K562 (cell line): Measurements from ENCODE around the gene MCC. TPM values are rescaled to one million over a fixed set of nuclear protein-coding genes. Genes with fewer than 3 reads are reported as not detected.

ENCODE experiments used
- ATF2 ChIP-seq: sonication (generic); formaldehyde crosslinking; IDR thresholded peaks from 2 replicates; pipeline ENCODE4 v1.8.1; 2022; ENCODE audit warnings: missing genetic modification reagents
- ATF7 ChIP-seq: fragments of 450-650 bp; IDR thresholded peaks from 2 replicates; pipeline ENCODE4 v1.7.1; 2014; ENCODE audit warnings: mild to moderate bottlenecking, moderate library complexity
- CBX3 ChIP-seq, 2 experiments: IDR thresholded peaks; 1 replicate in 1 of 2; 2 replicates in 1 of 2; pipeline ENCODE4 v1.6.1; 2012; ENCODE audit warnings: inconsistent platforms in 2 of 2, low read length in 2 of 2, borderline replicate concordance in 1 of 2, control low read depth in 1 of 2
- COPS2 ChIP-seq: fragments of 450-650 bp; conservative IDR thresholded peaks from 2 replicates; pipeline ENCODE4 v1.6.1; 2016; ENCODE audit warnings: mild to moderate bottlenecking, moderate library complexity
- DPF2 ChIP-seq: fragments of 450-650 bp; IDR thresholded peaks from 2 replicates; pipeline ENCODE4 v1.6.1; 2016
- ETS1 ChIP-seq: conservative IDR thresholded peaks from 2 replicates; pipeline ENCODE4 v1.6.1; 2011; ENCODE audit warnings: low read depth, mild to moderate bottlenecking, low read length; ENCODE audit not compliant: control insufficient read depth
- GTF2A2 ChIP-seq: IDR thresholded peaks from 2 replicates; pipeline ENCODE4 v1.6.1; 2016; ENCODE audit warnings: mild to moderate bottlenecking, missing genetic modification characterization, missing compliant biosample characterization
- NCOA2 ChIP-seq, 2 experiments: fragments of 450-650 bp; IDR thresholded peaks; 2 replicates each; pipeline ENCODE4 v1.6.1; 2018; ENCODE audit warnings: mild to moderate bottlenecking in 2 of 2, moderate library complexity in 1 of 2; ENCODE audit not compliant: partially characterized antibody in 2 of 2
- PHF21A ChIP-seq: fragments of 450-650 bp; IDR thresholded peaks from 2 replicates; pipeline ENCODE4 v1.6.1; 2017; ENCODE audit warnings: low read depth, borderline replicate concordance
- PYGO2 ChIP-seq: fragments of 450-650 bp; IDR thresholded peaks from 2 replicates; pipeline ENCODE4 v1.6.1; 2016; ENCODE audit warnings: mild to moderate bottlenecking, missing genetic modification characterization, moderate library complexity, missing compliant biosample characterization
- RB1 ChIP-seq: fragments of 450-650 bp; IDR thresholded peaks from 2 replicates; pipeline ENCODE4 v1.6.1; 2017; ENCODE audit warnings: low read depth, mild to moderate bottlenecking
- SMAD3 ChIP-seq: fragments of 450-650 bp; formaldehyde crosslinking; conservative IDR thresholded peaks from 2 replicates; pipeline ENCODE4 v1.4.0; 2020; ENCODE audit warnings: mild to moderate bottlenecking
- TAF1 ChIP-seq: IDR thresholded peaks from 2 replicates; pipeline ENCODE4 v1.6.1; 2011; ENCODE audit warnings: mild to moderate bottlenecking, low read length, moderate library complexity; ENCODE audit not compliant: insufficient read depth, control insufficient read depth, severe bottlenecking; ENCODE audit errors: extremely low read depth
- TFE3 ChIP-seq: fragments of 450-650 bp; formaldehyde crosslinking; IDR thresholded peaks from 2 replicates; pipeline ENCODE4 v1.4.0; 2020; ENCODE audit warnings: mild to moderate bottlenecking, mixed read lengths
- TRIM25 ChIP-seq: fragments of 450-650 bp; IDR thresholded peaks from 2 replicates; pipeline ENCODE4 v1.7.0; 2016; ENCODE audit warnings: borderline replicate concordance
- ZEB2 ChIP-seq: fragments of 450-650 bp; IDR thresholded peaks from 2 replicates; pipeline ENCODE4 v1.6.1; 2016
- ZFPM2 ChIP-seq: fragments of 250-450 bp; sonication (Bioruptor Pico); IDR thresholded peaks from 2 replicates; pipeline ENCODE4 v1.5.1; 2022; ENCODE audit warnings: mild to moderate bottlenecking
- ZNF224 ChIP-seq: sonication (generic); formaldehyde crosslinking; IDR thresholded peaks from 2 replicates; pipeline ENCODE4 v1.8.0; 2022; ENCODE audit warnings: mild to moderate bottlenecking, missing genetic modification reagents
- ZNF57 ChIP-seq: fragments of 450-650 bp; formaldehyde crosslinking; IDR thresholded peaks from 2 replicates; pipeline ENCODE4 v1.4.0; 2020; ENCODE audit warnings: mild to moderate bottlenecking, moderate library complexity
- ZNF764 ChIP-seq: fragments of 250-450 bp; sonication (Bioruptor Pico); IDR thresholded peaks from 2 replicates; pipeline ENCODE4 v1.4.0; 2020; ENCODE audit warnings: low read depth, mild to moderate bottlenecking, moderate library complexity
- polyA plus RNA-seq, 8 experiments: library from polyadenylated mRNA; depleted of rRNA in 4 of 8; stranded (reverse) in 5 of 8; unstranded in 3 of 8; fragments of >200 nt; fragmentation: Nextera tagmentation in 2 of 8; fragmentation: Illumina TruSeq in 1 of 8; extraction: Ambion mirVana in 2 of 8; extraction: Trizol in 1 of 8; gene quantifications; 2 replicates each; pipeline versions ENCODE4 v1.2.1 to v1.2.3, GENCODE V29; 2011 to 2014; ENCODE audit warnings: inconsistent platforms in 1 of 8, missing spikeins in 1 of 8
- total RNA-seq, 7 experiments: library from RNA; depleted of rRNA in 6 of 7; stranded (reverse); fragments of >200 nt in 6 of 7; fragmentation: Illumina TruSeq in 2 of 7; extraction: Trizol in 2 of 7; gene quantifications; 2 replicates each; pipeline versions ENCODE4 v1.2.1 to v1.2.3, GENCODE V29; 2011 to 2021; ENCODE audit warnings: low replicate concordance in 1 of 7

MCC gene
- total and polyA plus RNA-seq, 9 of the 15 experiments (the other 6 are each of a cell fraction or from before 2014, with no cell fraction given) = 0.04 to 0.24 (median 0.06) TPM; not detected in 1

- TF ChIP-seq COPS2 = no peak
- TF ChIP-seq ZEB2 = no peak
- no peak for TF ChIP-seq SMAD3 (CRISPR knock-in tag)
- TF ChIP-seq PHF21A = no peak
- TF ChIP-seq ZFPM2 (CRISPR knock-in tag) = no peak
- TF ChIP-seq DPF2 = no peak; the same call in 1 of the 2 replicates
- no peak for TF ChIP-seq GTF2A2 (tag)
- peak; percentile 94 for TF ChIP-seq TAF1
- TF ChIP-seq ZNF57 (CRISPR knock-in tag) = no peak
- no peak for TF ChIP-seq NCOA2 (IDR thresholded peaks at IDR 0.05; ENCODE audit: partially characterized antibody in 2 of 2)
- TF ChIP-seq ATF2 (CRISPR knock-in tag) = no peak
- no peak for TF ChIP-seq ZNF224 (CRISPR knock-in tag)
- peak; percentile 64 for TF ChIP-seq ATF7
- TF ChIP-seq CBX3 (IDR thresholded peaks at IDR 0.05; ENCODE audit: borderline replicate concordance in 1 of 2, low read length in 2 of 2) = no peak
- TF ChIP-seq TRIM25 = no peak
- TF ChIP-seq TFE3 (CRISPR knock-in tag) = no peak
- no peak for TF ChIP-seq PYGO2 (tag)
- peak; percentile 73 for TF ChIP-seq ETS1
- TF ChIP-seq RB1 = peak; percentile 61
- TF ChIP-seq ZNF764 = no peak
Observed at GRCh38 chr5:112976432-112977309, 511.6 kb downstream of the MCC start, which contains the start of gene DCP2 (continued).
